Measurements from ENCODE around the gene TIAM1. TPM values are rescaled to one million over a fixed set of nuclear protein-coding genes. Genes with fewer than 3 reads are reported as not detected.

The TIAM1 gene
- total and polyA plus RNA-seq, 2 of the 8 experiments (the other 6 are each of a cell fraction or from before 2014, with no cell fraction given): 10.1 to 30.7 TPM

- TF ChIP-seq SP1 (IDR thresholded peaks at IDR 0.05; ENCODE audit: low read depth, low read length) (no peak), EZH2 (IDR thresholded peaks at IDR 0.05; ENCODE audit: low read depth, low read length, severe bottlenecking) (no peak), BRCA1 (IDR thresholded peaks at IDR 0.05; ENCODE audit: low read depth, low read length) (no peak), POLR2AphosphoS5 (IDR thresholded peaks at IDR 0.05; ENCODE audit: low read depth, low read length) (no peak), ATF2 (IDR thresholded peaks at IDR 0.05; ENCODE audit: low read length) (no peak), KDM5A (IDR thresholded peaks at IDR 0.05; ENCODE audit: low read length) (no peak), GABPA (IDR thresholded peaks at IDR 0.05; ENCODE audit: borderline replicate concordance, insufficient read depth, low read length) (no peak)
Measured at GRCh38 chr21:31252611-31253010, 91.5 kb downstream of the TIAM1 start (continued).
